Measurements from ENCODE around the gene SERPINE1.

The SERPINE1 gene

GRCh38 chr7:101186194-101186593, 59.3 kb downstream of the SERPINE1 start:
- TF ChIP-seq CTCF (conservative IDR thresholded peaks at IDR 0.05; ENCODE audit: low read depth, low read length): no peak
- no peak overlapping the region for H3K4me3 ChIP-seq (ENCODE audit: low read length)
- DNase-seq (ENCODE audit: low read depth): no peak

- no peak overlapping the region for H3K4me3 ChIP-seq (ENCODE audit: low read length)
- no peak for TF ChIP-seq CTCF (conservative IDR thresholded peaks at IDR 0.05; ENCODE audit: low read depth, low read length)
- DNase-seq (ENCODE audit: low read depth): no peak
Observed at GRCh38 chr7:101186844-101187428, 60.0 kb downstream of the SERPINE1 start.

Data from retinal pigment epithelial cell (primary cell).